ENCODE results near the gene RGS9. TPM values are rescaled to one million over a fixed set of nuclear protein-coding genes. Genes with fewer than 3 reads are reported as not detected.

RGS9 gene
- total RNA-seq, 4 donors from 2014 or later, result 22.4 to 58.6 (median 32.2) TPM

DNA sequence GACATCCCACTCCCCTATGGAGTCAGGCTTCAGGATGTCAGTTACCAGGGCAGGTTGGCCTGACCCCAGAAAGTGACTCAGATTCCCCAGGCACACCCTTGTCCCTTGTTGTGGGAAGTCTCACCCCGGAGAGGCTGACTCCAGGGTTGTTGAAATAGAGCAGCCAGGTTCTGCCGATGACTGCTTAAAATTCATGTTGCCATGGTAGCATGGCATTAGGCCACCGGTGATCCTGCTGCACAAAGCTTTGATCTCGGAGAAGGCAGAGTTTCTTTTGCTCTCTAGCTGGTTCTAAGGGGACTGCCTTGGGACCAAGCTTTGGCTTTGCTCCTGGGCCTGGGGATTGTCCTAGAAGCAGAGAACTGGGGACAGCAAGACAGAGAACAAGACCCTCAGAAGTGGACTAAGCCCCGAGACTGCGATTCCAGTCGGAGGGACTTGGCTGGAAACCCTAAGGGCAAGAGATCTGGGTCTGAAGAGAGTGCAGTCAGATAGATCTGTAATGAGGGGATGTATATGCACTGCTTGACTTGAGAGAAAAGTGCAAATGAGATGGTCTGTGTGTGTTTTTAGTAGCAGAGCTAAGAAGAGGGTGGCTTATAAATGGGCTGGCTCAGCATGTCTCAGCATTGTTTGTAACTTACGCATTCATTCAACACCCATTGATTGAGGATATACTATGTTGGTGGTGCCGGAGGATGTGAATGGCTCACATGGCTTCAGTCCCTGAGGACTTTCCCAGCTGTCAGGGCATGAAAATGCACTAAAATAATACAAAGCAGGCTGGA is 106.9 kb downstream of the RGS9 start:
- 45% methylated on average over 9 of the region's 9 CpGs for WGBS
- no peak for DNase-seq (ENCODE audit: extremely low spot score)

DNA sequence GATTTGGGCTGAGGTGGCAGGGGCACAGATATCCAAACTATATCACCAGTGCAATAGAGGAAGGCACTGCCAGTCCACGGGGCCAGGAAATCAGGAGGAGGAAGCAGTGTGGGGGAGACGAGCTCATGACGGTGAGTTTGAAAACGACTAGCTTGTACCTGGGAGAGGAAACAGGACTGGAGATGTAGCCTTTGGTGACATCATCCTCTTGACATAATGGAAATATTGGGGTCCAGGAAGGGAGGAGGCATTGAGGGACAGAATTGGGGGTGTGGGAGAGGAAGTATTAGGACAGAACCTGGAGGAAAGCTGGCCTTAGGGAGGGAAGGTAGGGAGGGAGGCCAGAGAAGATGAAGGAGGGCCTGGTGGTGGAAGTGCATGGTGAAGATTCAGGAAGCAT is 109.1 kb downstream of the RGS9 start:
- Histone ChIP-seq H3K36me3 (no peaks in the 10 kb centered on the region), H3K27ac (replicated peaks in 1 of 4) (no peak overlapping the region), H3K4me1 (peaks cover 0 to 10% (median 9%) of the 10 kb centered on the region in 4 donors), H3K27me3 (no peaks in the 10 kb centered on the region), H3K4me3 (no peak overlapping the region), H3K9me3 (no peaks in the 10 kb centered on the region)
- no peak for DNase-seq (ENCODE audit: extremely low spot score)
- intact Hi-C loops (cut with DNase I), result no loop called here
- no peak for TF ChIP-seq POLR2AphosphoS5 (IDR thresholded peaks at IDR 0.05)
- TF ChIP-seq EP300 (IDR thresholded peaks at IDR 0.05), result no peak
- 72% methylated on average over 4 of the region's 4 CpGs for WGBS

More for the DNA sequence above, 106.9 kb downstream of the RGS9 start:
- no peak overlapping the region for H3K27ac ChIP-seq (replicated peaks in 1 of 4)
- TF ChIP-seq, protein P1, sequence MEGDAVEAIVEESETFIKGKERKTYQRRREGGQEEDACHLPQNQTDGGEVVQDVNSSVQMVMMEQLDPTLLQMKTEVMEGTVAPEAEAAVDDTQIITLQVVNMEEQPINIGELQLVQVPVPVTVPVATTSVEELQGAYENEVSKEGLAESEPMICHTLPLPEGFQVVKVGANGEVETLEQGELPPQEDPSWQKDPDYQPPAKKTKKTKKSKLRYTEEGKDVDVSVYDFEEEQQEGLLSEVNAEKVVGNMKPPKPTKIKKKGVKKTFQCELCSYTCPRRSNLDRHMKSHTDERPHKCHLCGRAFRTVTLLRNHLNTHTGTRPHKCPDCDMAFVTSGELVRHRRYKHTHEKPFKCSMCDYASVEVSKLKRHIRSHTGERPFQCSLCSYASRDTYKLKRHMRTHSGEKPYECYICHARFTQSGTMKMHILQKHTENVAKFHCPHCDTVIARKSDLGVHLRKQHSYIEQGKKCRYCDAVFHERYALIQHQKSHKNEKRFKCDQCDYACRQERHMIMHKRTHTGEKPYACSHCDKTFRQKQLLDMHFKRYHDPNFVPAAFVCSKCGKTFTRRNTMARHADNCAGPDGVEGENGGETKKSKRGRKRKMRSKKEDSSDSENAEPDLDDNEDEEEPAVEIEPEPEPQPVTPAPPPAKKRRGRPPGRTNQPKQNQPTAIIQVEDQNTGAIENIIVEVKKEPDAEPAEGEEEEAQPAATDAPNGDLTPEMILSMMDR (IDR thresholded peaks at IDR 0.05), result no peak
- intact Hi-C loops (cut with DNase I), result no loop called here
- peaks cover 0 to 10% (median 9%) of the 10 kb centered on the region in 4 donors for H3K4me1 ChIP-seq
- H3K36me3 ChIP-seq, result no peaks in the 10 kb centered on the region
- H3K9me3 ChIP-seq, result no peaks in the 10 kb centered on the region
- H3K4me3 ChIP-seq, result no peak overlapping the region
- H3K27me3 ChIP-seq, result no peaks in the 10 kb centered on the region

DNA sequence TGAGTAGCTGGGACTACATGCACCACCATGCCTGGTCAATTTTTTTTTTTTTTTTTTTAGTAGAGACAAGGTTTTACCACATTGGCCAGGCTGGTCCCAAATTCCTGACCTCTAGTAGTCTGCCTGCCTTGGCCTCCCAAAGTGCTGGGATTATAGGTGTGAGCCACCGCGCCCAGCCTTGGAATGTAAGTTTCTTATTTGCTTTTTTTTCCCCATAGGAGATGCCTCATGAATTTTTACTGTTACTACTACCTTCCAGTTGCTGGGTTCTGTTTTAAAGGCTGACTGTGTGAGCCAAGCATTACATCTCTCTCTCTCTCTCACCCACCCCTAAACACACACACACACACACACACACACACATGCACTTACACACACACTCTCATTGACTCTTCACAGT is 112.6 kb downstream of the RGS9 start:
- Histone ChIP-seq H3K36me3 (no peaks in the 10 kb centered on the region), H3K9me3 (no peaks in the 10 kb centered on the region), H3K4me1 (no peaks in the 10 kb centered on the region), H3K4me3 (no peak overlapping the region), H3K27me3 (peaks cover 0 to 6% (median 0%) of the 10 kb centered on the region in 4 donors), H3K27ac (replicated peaks in 1 of 4) (no peak overlapping the region)
- TF ChIP-seq, protein P1 (IDR thresholded peaks at IDR 0.05), result no peak
- TF ChIP-seq POLR2AphosphoS5 (IDR thresholded peaks at IDR 0.05) (no peak), EP300 (IDR thresholded peaks at IDR 0.05) (no peak), POLR2A (IDR thresholded peaks at IDR 0.05; ENCODE audit: low read depth) (no peak)
- no peak for DNase-seq (ENCODE audit: extremely low spot score)
- intact Hi-C loops (cut with DNase I), result no loop called here
- WGBS, result 100% methylated on average over 2 of the region's 2 CpGs

DNA sequence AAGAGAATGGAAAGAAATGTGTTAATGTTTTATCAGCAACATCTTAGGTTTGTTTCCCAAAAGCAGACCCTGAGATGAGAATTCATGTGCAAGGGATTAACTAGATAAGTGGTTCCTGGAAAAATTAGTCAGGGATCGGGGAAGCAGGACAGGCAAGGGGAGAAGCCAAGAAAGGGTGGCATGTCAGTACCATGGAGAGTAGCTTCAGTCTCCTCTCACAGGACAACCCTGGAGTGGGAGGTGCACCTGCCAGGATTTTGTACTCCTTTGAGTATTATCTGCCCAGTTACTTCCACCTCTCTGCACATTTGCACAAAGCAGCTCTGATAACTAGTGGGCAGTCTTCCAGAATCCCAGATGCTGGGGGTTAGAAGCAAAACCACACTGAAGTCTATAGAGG is 117.0 kb downstream of the RGS9 start:
- H3K9me3 ChIP-seq, result no peaks in the 10 kb centered on the region
- peaks cover 0 to 6% (median 0%) of the 10 kb centered on the region in 4 donors for H3K27me3 ChIP-seq
- no peak overlapping the region for H3K27ac ChIP-seq (replicated peaks in 1 of 4)
- TF ChIP-seq POLR2AphosphoS5 (IDR thresholded peaks at IDR 0.05) (no peak), EP300 (IDR thresholded peaks at IDR 0.05) (no peak), POLR2A (IDR thresholded peaks at IDR 0.05; ENCODE audit: low read depth) (no peak)
- TF ChIP-seq, protein P1 (IDR thresholded peaks at IDR 0.05), result no peak
- intact Hi-C loops (cut with DNase I), result no loop called here
- no peak for DNase-seq (ENCODE audit: extremely low spot score)
- H3K4me3 ChIP-seq, result no peak overlapping the region
- 59% methylated on average over 1 of the region's 1 CpG for WGBS
- no peaks in the 10 kb centered on the region for H3K36me3 ChIP-seq
- H3K4me1 ChIP-seq, result no peaks in the 10 kb centered on the region

DNA sequence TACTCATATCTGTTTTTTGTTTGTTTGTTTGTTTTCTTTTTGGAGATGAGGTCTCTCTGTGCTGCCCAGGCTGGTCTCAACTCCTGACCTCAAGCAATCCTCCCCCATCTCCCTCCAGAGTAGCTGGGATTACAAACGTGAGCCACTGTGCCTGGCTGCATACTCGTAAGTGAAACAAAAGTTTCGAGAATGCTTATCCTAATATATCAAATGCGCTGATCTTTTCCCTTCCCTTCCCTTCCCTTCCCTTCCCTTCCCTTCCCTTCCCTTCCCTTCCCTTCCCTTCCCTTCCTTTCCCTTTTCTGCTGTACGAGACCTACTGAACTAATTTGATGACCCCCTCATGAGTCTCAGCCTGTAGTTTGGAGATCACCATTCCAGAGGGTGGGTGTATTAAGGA is 122.1 kb downstream of the RGS9 start:
- intact Hi-C loops (cut with DNase I), result no loop called here
- no peaks in the 10 kb centered on the region for H3K36me3 ChIP-seq
- TF ChIP-seq, protein P1 (IDR thresholded peaks at IDR 0.05), result no peak
- no peak for TF ChIP-seq POLR2AphosphoS5 (IDR thresholded peaks at IDR 0.05)
- TF ChIP-seq EP300 (IDR thresholded peaks at IDR 0.05), result no peak
- TF ChIP-seq POLR2A (IDR thresholded peaks at IDR 0.05; ENCODE audit: low read depth), result no peak
- 85% methylated on average over 5 of the region's 5 CpGs for WGBS
- DNase-seq (ENCODE audit: extremely low spot score), result no peak
- no peaks in the 10 kb centered on the region for H3K4me1 ChIP-seq
- no peak overlapping the region for H3K4me3 ChIP-seq
- no peaks in the 10 kb centered on the region for H3K9me3 ChIP-seq
- no peaks in the 10 kb centered on the region for H3K27me3 ChIP-seq
- H3K27ac ChIP-seq (replicated peaks in 1 of 4), result no peak overlapping the region

Data from esophagus muscularis mucosa (tissue), 4 donors.